ELF-1 (cell line): Measurements from ENCODE around the gene DVL1.

ENCODE experiments used
- DNase-seq: peaks from one replicate; pipeline ENCODE4 v3.0.0-alpha.2; 2016; ENCODE audit warnings: low read depth, low spot score

The DVL1 gene

DNA sequence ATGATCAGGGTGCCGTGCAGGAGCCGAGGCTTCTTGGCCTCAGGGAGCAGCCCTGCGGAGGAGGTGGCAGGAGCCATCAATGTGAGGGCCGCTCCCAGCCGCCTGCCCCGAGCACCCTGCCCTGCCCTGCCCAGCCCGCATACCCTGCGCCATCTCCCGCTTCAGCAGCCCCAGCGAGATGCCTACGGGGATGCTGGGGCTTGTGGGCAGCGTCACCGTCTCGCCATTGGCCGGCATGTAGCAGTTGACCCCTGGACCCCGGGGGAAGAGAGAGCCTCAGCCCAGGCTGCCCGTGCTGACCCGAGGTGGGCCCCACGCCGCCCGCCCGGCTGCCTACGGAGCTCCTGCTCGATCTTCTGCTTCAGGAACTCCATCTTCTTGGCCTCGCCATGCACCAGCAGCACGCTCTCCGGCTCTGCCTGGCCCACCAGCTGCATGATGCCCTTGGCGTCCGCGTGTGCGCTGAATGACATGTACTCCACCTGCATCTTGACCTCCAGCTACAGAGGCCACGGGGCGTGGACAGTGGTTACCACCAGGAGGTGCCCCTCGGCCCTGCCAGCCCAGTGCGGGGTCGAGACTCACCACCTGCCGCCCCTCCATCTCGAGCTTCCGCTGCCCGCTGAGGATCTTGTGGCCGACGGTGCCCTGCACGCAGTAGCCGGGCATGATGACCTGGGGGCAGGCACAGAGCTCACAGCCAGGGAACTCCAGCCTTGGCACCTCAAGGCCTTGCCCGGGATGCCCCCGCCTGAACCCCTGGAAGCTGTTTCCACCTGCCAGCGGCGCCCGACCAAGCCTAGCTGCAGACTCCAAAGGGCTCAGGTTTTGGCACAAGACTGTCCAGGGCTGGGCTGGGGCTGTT, 36.5 kb downstream of the DVL1 start:
- no peak for DNase-seq

DNA sequence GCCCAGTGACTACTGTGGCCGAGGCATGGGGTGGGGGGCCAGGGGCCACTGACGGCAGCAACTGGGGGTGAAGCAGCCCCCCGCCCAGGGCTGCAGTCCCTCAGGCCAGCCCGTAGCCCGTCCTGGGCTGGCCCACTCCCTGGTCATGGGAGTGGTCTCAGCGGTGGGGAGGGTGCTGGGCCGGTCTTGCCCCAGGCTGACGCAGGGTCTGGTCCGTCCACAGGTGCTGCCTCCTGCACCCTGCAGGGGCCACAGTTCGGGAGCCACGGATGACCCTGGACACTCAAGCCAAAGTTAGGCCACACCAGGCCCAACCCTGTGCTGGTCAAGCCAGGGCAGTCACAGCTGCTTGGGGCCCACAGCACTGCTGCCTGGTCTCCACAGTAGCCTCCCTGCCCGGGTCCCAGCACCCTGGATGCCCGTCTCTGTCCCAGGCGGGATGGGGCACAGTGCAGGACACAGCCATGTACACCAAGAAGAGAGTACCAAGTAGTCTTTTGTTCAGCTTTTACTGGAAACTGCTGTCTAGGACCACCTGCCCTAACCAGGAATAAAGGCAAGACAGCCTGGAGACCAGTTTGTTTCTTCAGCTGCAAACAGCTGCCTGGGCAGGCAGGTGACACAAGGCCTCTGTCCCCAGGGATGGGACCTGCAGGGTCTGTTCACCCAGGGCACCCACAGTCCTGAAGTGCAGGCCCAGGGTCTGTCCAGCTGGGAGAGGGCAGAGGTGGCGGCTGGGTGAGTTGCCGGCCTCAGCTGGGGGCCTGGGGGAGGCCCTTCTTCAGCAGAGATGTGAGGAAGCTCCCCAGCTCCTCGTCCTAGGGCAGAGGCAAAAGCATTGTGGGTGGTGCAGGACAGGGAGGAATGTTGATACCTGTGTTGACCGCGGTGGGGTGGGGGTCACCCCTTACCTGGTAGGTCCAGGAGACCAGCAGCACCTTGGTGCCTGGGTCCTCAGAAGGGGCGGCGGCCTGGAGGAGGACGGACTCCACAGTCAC, 37.8 kb downstream of the DVL1 start:
- DNase-seq: no peak

- DNase-seq: no peak
These were observed 38.7 kb downstream of the DVL1 start for GRCh38 chr1:1310476-1311053.

DNA sequence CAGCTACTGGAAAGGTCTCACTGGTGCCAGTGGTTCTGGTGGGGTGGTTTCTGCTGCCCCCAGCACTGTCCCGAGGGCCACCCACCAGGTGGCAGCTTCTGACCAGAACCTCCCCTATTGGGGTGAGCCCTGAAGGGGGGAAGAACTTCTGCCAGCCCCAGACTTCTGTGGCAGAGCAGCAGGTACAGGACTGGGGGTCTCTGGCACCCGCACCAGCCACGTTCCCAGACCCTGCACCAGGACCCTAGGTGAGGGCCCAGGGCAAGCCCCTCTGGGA, 39.2 kb downstream of the DVL1 start:
- no peak for DNase-seq

GRCh38 chr1:1309251-1310108, 39.7 kb downstream of the DVL1 start:
- DNase-seq: peak; percentile 69

GRCh38 chr1:1308756-1309250, 40.4 kb downstream of the DVL1 start:
- no peak for DNase-seq

- peak; percentile 89 for DNase-seq
These were observed 41.1 kb downstream of the DVL1 start, which contains the start of the genes ACAP3 and PUSL1 for GRCh38 chr1:1307923-1308755. Gene ACAP3 (minus strand): TSS chr1:1307930. CDS start chr1:1307815, 115 bp downstream. Gene PUSL1 (plus strand): TSS chr1:1308597. CDS start chr1:1308644, 47 bp downstream.

DNA sequence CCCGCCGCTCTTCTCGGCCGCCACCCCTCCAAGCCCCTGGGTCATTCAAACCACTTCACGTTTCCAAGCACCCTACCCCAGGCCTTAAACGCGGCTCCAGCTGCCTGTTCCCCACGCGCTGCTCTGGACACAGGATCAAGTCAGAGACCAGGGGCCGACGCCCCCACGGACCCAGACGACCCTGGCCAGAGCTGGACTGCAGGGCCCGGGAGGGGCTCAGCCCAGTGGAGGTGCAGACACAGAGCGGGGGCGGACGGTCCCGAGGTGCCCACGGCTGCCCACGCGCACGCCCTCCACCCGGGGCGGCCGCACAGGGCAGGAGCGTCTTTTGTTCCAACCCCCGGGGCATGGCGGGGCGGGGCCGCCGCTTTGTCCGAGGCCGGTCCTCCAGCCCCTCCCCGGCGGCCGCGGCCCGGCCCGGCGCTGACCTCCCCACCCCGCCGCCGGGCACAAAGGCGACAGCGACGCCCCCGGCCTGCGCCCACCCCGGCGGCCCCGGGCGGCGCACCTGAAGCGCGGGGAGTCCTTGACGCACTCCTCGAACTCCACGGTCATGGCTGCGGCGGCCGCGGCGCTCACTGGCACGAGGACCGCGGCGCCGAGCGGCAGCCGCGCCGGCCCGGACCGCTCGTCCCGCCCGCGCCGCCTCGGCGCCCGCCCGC, 41.8 kb downstream of the DVL1 start:
- DNase-seq: no peak

- no peak for DNase-seq
These were observed 42.5 kb downstream of the DVL1 start for GRCh38 chr1:1306661-1307260.

- DNase-seq: no peak
These were observed 43.1 kb downstream of the DVL1 start for GRCh38 chr1:1306070-1306660.

DNA sequence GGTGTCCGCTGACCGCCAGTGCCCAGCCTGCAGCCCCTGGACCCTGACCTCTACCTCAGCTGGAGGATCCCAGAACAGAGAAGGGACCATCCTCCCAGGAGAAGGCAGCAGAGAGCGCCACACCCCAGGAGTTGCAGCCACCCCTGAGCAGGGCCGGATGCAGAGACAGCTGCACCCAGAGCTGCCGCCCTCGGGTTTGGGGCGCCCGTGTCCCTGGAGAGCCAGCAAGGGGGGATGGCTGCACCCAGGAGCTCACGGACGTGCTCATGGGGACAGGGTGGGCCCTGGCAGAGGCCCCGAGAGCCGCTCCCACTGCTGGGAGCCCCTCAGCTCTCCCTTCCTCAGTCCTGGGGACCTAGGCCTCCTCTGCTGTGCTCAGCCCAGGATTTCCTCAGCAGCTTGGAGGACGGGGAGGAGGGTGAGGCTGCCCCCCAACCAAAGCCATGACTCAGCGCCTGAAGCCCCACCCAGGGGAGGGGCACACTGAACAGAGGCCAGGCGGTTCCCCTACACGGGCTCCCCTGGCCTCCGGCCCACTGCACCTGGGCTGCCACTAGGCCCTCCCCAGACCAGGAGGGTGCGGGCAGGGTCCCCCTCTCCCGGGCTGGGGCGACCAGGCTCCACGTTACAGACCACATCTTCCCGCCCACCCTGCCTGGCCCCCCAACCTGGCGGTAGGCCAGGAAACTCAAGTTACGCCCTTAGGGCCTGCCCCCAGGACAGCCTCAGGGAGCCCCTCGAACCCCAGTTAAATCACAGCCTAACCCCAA, 43.7 kb downstream of the DVL1 start:
- no peak for DNase-seq

- DNase-seq: peak; percentile 95
These were observed 44.6 kb downstream of the DVL1 start for GRCh38 chr1:1304331-1305299.

- no peak for DNase-seq
These were observed 45.5 kb downstream of the DVL1 start for GRCh38 chr1:1303736-1304135.

GRCh38 chr1:1302951-1303509, 46.2 kb downstream of the DVL1 start:
- peak; percentile 80 for DNase-seq

- no peak for DNase-seq
These were observed 47.2 kb downstream of the DVL1 start for GRCh38 chr1:1302006-1302430.

DNA sequence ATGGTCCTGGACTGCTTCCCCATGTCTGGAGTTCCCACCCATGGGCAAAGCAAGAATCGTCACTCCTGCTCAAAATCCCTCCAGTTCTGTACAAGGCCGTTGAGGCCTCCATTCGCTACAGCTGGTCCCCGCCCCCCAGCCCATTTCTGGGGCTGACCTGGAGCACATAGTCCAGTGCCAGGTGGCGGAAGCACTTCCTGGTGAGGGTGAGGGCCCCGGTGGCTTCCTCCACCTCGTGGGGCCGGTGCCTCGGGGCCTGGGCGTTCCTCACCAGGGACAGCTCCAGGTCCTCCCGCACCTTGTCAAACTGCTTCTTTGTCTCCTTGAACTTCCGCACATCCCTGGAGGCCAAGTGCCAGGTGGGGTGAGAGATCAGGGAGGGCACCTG, 48.9 kb downstream of the DVL1 start:
- DNase-seq: no peak
